PC-3 (cell line): ENCODE data around the gene ZNF384.

Experiments
- CTCF ChIP-seq: fragments of 300-600 bp; sonication (generic); conservative IDR thresholded peaks from 2 replicates; pipeline ENCODE4 v1.5.1; 2017; ENCODE audit warnings: antibody characterized with exemption, low read depth, mild to moderate bottlenecking, low read length
- EZH2 ChIP-seq: fragments of 300-600 bp; sonication (generic); IDR thresholded peaks from one replicate; pipeline ENCODE4 v1.6.1; 2017; ENCODE audit warnings: antibody characterized with exemption, mild to moderate bottlenecking, low read length; ENCODE audit not compliant: unreplicated experiment

DNA sequence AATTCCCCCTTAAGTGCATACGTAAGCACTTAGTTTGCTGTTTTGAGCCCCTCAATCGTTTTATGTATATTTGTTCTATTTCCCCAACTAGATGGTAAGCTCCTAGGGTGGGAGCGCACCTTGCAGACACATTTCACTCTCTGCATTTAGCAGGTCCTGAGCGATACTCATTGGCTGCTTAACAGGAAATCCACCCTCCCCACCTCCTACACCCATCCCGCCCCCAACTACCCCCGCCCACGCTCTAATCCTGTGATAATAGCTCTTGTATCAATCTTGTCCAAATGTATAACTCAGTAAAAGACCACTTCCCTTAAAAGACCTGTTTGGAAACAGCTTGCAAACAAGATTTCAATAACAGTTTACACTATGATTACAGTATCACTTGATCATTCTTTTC is 61.6 kb downstream of the ZNF384 start:
- TF ChIP-seq CTCF (no peak), EZH2 (no peak)
